Effector memory CD8-positive, alpha-beta T cell (primary cell): ENCODE measurements around the gene ADAMTS20.

ENCODE experiments used
- ATAC-seq: fragments of 150-1000 bp; cut with Tn5 transposase; replicated peaks from 2 replicates; pipeline ENCODE4 v1.10.0; 2021; ENCODE audit warnings: mild to moderate bottlenecking, moderate library complexity
- DNase-seq, 3 experiments: peaks; one replicate each; pipeline ENCODE4 v3.0.0; 2021
- H3K27ac Mint-ChIP-seq, 2 donors: one replicate each; pipeline ENCODE4 v1.8.0; 2022; ENCODE audit warnings: mild to moderate bottlenecking in 2 of 2, mixed read lengths in 2 of 2, moderate library complexity in 2 of 2
- H3K27me3 Mint-ChIP-seq, 2 donors: one replicate each; pipeline ENCODE4 v1.8.0; 2022; ENCODE audit warnings: mixed read lengths in 2 of 2
- H3K36me3 Mint-ChIP-seq: one replicate; pipeline ENCODE4 v1.8.0; 2022; ENCODE audit warnings: mild to moderate bottlenecking, moderate library complexity, mixed read lengths; ENCODE audit not compliant: insufficient read depth
- H3K4me1 Mint-ChIP-seq, 2 donors: one replicate each; pipeline ENCODE4 v1.8.0; 2022; ENCODE audit warnings: low read depth in 2 of 2, mixed read lengths in 2 of 2
- H3K4me3 Mint-ChIP-seq, 2 donors: one replicate each; pipeline ENCODE4 v1.8.0; 2022; ENCODE audit warnings: mild to moderate bottlenecking in 2 of 2, mixed read lengths in 2 of 2, moderate library complexity in 2 of 2
- H3K9me3 Mint-ChIP-seq, 2 donors: one replicate each; pipeline ENCODE4 v1.8.0; 2022; ENCODE audit warnings: mixed read lengths in 2 of 2

ADAMTS20 gene

DNA sequence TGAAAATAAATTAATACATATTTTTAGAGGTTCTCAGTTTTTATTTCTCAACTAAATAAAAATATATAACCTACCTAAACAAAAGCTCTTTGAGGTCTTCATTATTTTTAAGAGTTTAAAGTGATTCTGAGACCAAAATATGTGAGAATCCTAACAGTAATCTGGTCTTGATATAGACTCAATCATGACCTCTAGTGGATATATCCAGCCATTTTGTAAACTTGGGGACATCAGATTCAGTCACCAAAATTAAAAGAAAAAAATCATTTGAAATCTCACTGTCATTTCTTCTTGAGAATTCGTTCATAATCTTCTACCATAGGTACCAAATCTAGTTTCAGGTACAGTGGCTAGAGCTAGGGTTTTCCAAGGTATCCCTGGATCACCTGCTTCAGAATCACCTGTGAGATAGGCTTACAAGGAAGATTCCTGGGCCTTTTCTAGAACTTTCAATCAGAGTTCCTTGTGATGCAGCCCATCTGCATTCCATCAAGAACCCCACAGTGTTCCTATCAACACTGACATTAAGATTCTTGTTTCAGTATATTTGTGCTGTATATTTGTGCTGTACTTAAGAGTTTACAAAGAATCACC lies 214.9 kb downstream of the ADAMTS20 start:
- DNase-seq (no peak), ATAC-seq (no peak)
- H3K27me3 Mint-ChIP-seq, result no peaks in the 10 kb centered on the region
- no peak overlapping the region for H3K27ac Mint-ChIP-seq
- peaks cover 0 to 2% of the 10 kb centered on the region in 2 donors for H3K9me3 Mint-ChIP-seq
- H3K4me3 Mint-ChIP-seq, result no peak overlapping the region
- no peaks in the 10 kb centered on the region for H3K4me1 Mint-ChIP-seq
- no peaks in the 10 kb centered on the region for H3K36me3 Mint-ChIP-seq

DNA sequence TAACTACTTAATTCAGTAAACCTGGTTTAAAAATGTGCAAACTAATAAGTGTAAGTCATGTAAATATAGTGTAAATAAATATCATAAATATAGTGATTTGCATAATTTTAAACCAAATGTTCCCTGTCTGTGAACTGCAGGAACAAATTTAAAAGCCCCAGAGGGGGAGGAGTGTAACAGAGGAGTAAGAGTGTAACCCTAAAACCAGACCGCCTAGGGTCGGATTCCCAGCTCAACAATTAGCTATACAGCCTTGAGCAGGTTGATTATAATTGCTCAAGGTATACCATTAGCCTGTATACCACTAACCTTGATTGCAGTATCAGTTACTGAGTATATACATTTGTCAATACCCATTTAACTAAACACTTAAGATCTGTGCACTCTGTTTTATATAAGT lies 218.4 kb downstream of the ADAMTS20 start:
- H3K27me3 Mint-ChIP-seq, result no peaks in the 10 kb centered on the region
- H3K4me3 Mint-ChIP-seq, result no peak overlapping the region
- H3K9me3 Mint-ChIP-seq, result peaks cover 0 to 2% of the 10 kb centered on the region in 2 donors
- no peak overlapping the region for H3K27ac Mint-ChIP-seq
- DNase-seq (no peak), ATAC-seq (no peak)
- H3K4me1 Mint-ChIP-seq, result no peaks in the 10 kb centered on the region
- no peaks in the 10 kb centered on the region for H3K36me3 Mint-ChIP-seq

DNA sequence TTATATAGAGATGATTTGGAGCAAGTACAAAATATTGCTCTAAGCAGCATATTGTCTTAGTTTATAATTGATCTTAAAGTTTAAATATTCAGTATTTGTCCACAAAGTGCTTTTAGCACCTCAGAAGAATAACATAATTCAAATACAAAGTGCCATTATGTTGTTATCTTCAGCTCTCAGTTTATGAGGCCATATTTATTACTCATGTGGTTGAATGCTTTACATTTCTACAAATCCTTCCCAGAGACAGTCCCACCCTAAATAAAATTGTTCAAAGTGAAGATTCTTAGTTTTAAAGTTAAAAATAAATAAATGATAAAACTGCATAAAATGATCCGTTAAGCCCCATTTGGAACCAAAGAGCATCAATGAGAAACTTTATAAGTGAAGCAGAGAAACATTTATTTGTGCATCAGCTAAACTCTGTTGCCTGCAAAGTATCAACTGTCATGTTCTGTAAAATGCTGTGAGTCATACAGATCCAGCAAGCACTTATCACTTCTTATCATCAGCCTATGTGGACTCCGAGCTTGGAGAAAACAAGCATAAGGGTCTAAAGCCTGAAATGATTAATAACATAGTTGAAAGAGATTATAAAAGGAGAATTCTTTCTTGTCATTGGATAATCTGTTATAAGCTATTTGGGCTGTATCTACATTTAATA lies 218.9 kb downstream of the ADAMTS20 start:
- peaks cover 0 to 2% of the 10 kb centered on the region in 2 donors for H3K9me3 Mint-ChIP-seq
- ATAC-seq, result no peak
- H3K36me3 Mint-ChIP-seq, result no peaks in the 10 kb centered on the region
- H3K4me3 Mint-ChIP-seq, result no peak overlapping the region
- H3K4me1 Mint-ChIP-seq, result no peaks in the 10 kb centered on the region
- DNase-seq, result no peak
- no peak overlapping the region for H3K27ac Mint-ChIP-seq
- no peaks in the 10 kb centered on the region for H3K27me3 Mint-ChIP-seq

GRCh38 chr12:43331935-43332334 lies 220.1 kb downstream of the ADAMTS20 start:
- Mint-ChIP-seq H3K4me1 (no peaks in the 10 kb centered on the region), H3K27me3 (no peaks in the 10 kb centered on the region), H3K9me3 (peaks cover 0 to 2% of the 10 kb centered on the region in 2 donors), H3K4me3 (no peak overlapping the region), H3K27ac (no peak overlapping the region), H3K36me3 (no peaks in the 10 kb centered on the region)
- no peak for ATAC-seq
- DNase-seq, result no peak

DNA sequence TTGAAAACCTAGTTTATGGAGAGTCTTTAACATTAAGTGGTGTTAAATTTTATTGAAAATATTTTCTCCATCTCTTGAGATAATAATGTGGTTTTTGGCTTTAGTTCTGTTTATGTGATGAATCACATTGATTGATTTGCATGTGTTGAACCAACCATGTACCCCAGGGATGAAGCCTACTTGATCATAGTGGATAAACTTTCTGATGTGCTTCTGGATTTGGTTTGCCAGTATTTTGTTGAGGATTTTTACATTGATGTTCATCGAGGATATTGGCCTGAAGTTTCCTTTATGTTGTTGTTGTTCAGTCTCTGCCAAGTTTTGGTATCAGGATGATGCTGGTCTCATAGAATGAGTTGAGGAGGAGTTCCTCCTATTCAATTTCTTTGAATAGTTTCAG lies 222.6 kb downstream of the ADAMTS20 start:
- no peak overlapping the region for H3K27ac Mint-ChIP-seq
- H3K9me3 Mint-ChIP-seq, result peaks cover 0 to 4% of the 10 kb centered on the region in 2 donors
- H3K4me3 Mint-ChIP-seq, result no peak overlapping the region
- DNase-seq (no peak), ATAC-seq (no peak)
- H3K27me3 Mint-ChIP-seq, result no peaks in the 10 kb centered on the region
- no peaks in the 10 kb centered on the region for H3K4me1 Mint-ChIP-seq
- H3K36me3 Mint-ChIP-seq, result no peaks in the 10 kb centered on the region

GRCh38 chr12:43325786-43326185 lies 226.2 kb downstream of the ADAMTS20 start:
- H3K4me3 Mint-ChIP-seq, result no peak overlapping the region
- no peak overlapping the region for H3K27ac Mint-ChIP-seq
- no peaks in the 10 kb centered on the region for H3K4me1 Mint-ChIP-seq
- H3K9me3 Mint-ChIP-seq, result peaks cover 0 to 5% of the 10 kb centered on the region in 2 donors
- no peaks in the 10 kb centered on the region for H3K36me3 Mint-ChIP-seq
- DNase-seq (no peak), ATAC-seq (no peak)
- no peaks in the 10 kb centered on the region for H3K27me3 Mint-ChIP-seq

DNA sequence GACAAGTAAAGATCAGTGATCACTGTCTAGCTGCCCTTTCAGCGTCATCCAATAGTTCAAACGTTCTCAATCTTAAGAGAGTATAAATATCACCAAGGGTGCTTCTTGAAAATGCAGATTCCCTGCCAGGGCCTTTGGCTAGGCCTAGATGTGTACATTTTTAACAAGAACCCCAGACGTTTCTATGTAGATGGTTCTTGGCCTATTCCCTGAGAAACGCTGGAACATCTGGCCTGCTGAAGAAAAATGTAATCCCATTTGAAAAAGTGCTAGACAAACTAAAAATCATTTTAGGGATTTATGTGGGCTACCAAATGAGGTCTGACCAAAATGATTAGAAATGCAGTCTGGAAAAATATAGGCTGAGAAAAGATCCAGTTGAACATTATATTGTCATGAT lies 231.7 kb downstream of the ADAMTS20 start:
- Mint-ChIP-seq H3K4me3 (no peak overlapping the region), H3K36me3 (no peaks in the 10 kb centered on the region), H3K4me1 (no peaks in the 10 kb centered on the region), H3K27me3 (no peaks in the 10 kb centered on the region), H3K27ac (no peak overlapping the region), H3K9me3 (peaks cover 0 to 3% of the 10 kb centered on the region in 2 donors)
- DNase-seq (no peak), ATAC-seq (no peak)

GRCh38 chr12:43318021-43318420 lies 234.0 kb downstream of the ADAMTS20 start:
- Mint-ChIP-seq H3K4me3 (no peak overlapping the region), H3K27ac (no peak overlapping the region), H3K9me3 (peaks cover 0 to 5% of the 10 kb centered on the region in 2 donors), H3K27me3 (no peaks in the 10 kb centered on the region), H3K36me3 (no peaks in the 10 kb centered on the region), H3K4me1 (no peaks in the 10 kb centered on the region)
- no peak for ATAC-seq
- no peak for DNase-seq

- H3K4me3 Mint-ChIP-seq, result no peak overlapping the region
- peaks cover 0 to 5% of the 10 kb centered on the region in 2 donors for H3K9me3 Mint-ChIP-seq
- ATAC-seq (no peak), DNase-seq (no peak)
- H3K27ac Mint-ChIP-seq, result no peak overlapping the region
- no peaks in the 10 kb centered on the region for H3K36me3 Mint-ChIP-seq
- no peaks in the 10 kb centered on the region for H3K27me3 Mint-ChIP-seq
- H3K4me1 Mint-ChIP-seq, result no peaks in the 10 kb centered on the region
Observed at GRCh38 chr12:43317156-43317555, 234.8 kb downstream of the ADAMTS20 start.

DNA sequence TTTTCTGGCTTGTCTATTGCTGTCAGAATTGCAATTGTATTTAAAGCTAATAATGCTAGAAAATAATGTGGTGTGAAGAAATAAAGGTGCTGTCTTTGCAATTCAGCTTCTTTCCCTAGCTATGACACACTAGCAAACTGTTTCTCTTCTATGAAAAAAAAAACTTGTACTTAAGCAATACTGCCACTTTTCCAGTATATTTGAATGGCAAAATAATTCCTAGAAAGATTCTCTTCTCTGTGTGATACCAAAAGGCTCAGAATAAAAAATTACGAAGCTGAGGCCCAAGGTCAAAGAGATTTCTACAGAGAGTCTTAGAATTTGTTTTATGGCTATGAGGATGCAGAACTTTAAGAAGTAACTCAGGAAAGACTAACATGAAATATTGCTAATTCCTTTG lies 235.5 kb downstream of the ADAMTS20 start:
- H3K9me3 Mint-ChIP-seq, result peaks cover 0 to 2% of the 10 kb centered on the region in 2 donors
- no peak overlapping the region for H3K27ac Mint-ChIP-seq
- no peaks in the 10 kb centered on the region for H3K4me1 Mint-ChIP-seq
- H3K4me3 Mint-ChIP-seq, result no peak overlapping the region
- no peaks in the 10 kb centered on the region for H3K36me3 Mint-ChIP-seq
- DNase-seq, result no peak
- H3K27me3 Mint-ChIP-seq, result no peaks in the 10 kb centered on the region
- no peak for ATAC-seq

DNA sequence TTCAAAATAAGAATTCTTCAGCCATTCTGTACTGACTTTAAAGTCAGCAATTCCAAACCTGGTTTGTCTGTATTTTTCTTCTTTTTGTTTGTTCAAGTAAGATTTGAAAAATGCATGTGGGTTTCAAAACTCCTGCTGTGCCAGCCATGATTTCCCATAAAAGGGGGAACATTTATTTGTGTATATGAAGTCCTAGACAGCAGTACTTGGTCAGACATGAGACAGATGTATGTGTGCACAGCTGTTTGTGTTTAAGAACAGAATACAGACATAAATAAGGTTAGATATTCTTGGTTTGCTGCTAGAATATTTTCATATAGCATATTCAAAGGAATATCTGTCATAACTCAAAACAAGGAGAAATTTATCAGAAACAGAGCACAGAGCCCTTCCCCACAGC lies 236.0 kb downstream of the ADAMTS20 start:
- Mint-ChIP-seq H3K27me3 (no peaks in the 10 kb centered on the region), H3K9me3 (peaks cover 0 to 2% of the 10 kb centered on the region in 2 donors), H3K27ac (no peak overlapping the region), H3K4me1 (no peaks in the 10 kb centered on the region), H3K4me3 (no peak overlapping the region), H3K36me3 (no peaks in the 10 kb centered on the region)
- DNase-seq (no peak), ATAC-seq (no peak)

- peaks cover 0 to 7% of the 10 kb centered on the region in 2 donors for H3K9me3 Mint-ChIP-seq
- H3K4me3 Mint-ChIP-seq, result no peak overlapping the region
- no peak for ATAC-seq
- H3K27ac Mint-ChIP-seq, result no peak overlapping the region
- DNase-seq, result no peak
- no peaks in the 10 kb centered on the region for H3K36me3 Mint-ChIP-seq
- H3K27me3 Mint-ChIP-seq, result no peaks in the 10 kb centered on the region
- H3K4me1 Mint-ChIP-seq, result no peaks in the 10 kb centered on the region
Observed at GRCh38 chr12:43312991-43313505, 239.0 kb downstream of the ADAMTS20 start.

GRCh38 chr12:43310596-43310995 lies 241.4 kb downstream of the ADAMTS20 start:
- no peaks in the 10 kb centered on the region for H3K27me3 Mint-ChIP-seq
- no peaks in the 10 kb centered on the region for H3K36me3 Mint-ChIP-seq
- ATAC-seq (no peak), DNase-seq (no peak)
- no peaks in the 10 kb centered on the region for H3K4me1 Mint-ChIP-seq
- peaks cover 0 to 8% of the 10 kb centered on the region in 2 donors for H3K9me3 Mint-ChIP-seq
- no peak overlapping the region for H3K4me3 Mint-ChIP-seq
- no peak overlapping the region for H3K27ac Mint-ChIP-seq

DNA sequence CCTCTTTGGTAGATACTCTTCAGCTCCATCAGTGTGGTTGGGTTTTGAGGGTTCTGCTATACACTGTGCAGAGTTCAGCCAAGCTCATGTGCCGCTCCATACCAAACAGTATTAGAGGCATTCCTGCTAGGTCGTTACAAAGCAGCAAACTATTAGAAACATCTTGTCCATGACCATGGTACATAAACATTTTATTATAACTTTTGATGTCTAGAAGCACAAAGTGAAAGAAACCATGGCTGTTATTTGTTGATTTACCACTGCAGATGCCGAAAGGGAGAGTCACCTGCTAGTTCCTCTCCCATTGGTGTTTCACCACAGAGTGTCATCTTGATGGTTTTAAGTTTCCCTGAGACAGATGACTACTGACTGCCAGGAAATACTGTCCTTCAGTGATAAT lies 242.0 kb downstream of the ADAMTS20 start:
- no peaks in the 10 kb centered on the region for H3K36me3 Mint-ChIP-seq
- no peak overlapping the region for H3K27ac Mint-ChIP-seq
- ATAC-seq (no peak), DNase-seq (no peak)
- H3K4me1 Mint-ChIP-seq, result no peaks in the 10 kb centered on the region
- H3K9me3 Mint-ChIP-seq, result peaks cover 0 to 10% of the 10 kb centered on the region in 2 donors
- H3K4me3 Mint-ChIP-seq, result no peak overlapping the region
- no peaks in the 10 kb centered on the region for H3K27me3 Mint-ChIP-seq
